WERI-Rb-1 (cell line): Measurements from ENCODE around the gene RASSF3.

ENCODE experiments used
- DNase-seq: peaks from one replicate; pipeline ENCODE4 v3.0.0-alpha.2; 2020
- H3K27ac ChIP-seq: fragments of 250-450 bp; sonication (Bioruptor Pico); 2 replicates; pipeline ENCODE4 v1.5.1; 2020; ENCODE audit warnings: mild to moderate bottlenecking, moderate library complexity
- H3K27me3 ChIP-seq: fragments of 250-450 bp; sonication (Bioruptor Pico); 2 replicates; pipeline ENCODE4 v1.5.1; 2021; ENCODE audit warnings: mild to moderate bottlenecking, low read depth, moderate library complexity; ENCODE audit not compliant: insufficient read depth, severe bottlenecking
- H3K36me3 ChIP-seq: fragments of 250-450 bp; sonication (Bioruptor Pico); 2 replicates; pipeline ENCODE4 v1.5.1; 2020; ENCODE audit warnings: mild to moderate bottlenecking, moderate library complexity
- H3K4me3 ChIP-seq: 2 replicates; pipeline ENCODE4 v1.5.1; 2011; ENCODE audit warnings: low read depth, mild to moderate bottlenecking, control low read depth, low read length
- H3K9me3 ChIP-seq: fragments of 250-450 bp; sonication (Bioruptor Pico); 2 replicates; pipeline ENCODE4 v1.5.1; 2021; ENCODE audit warnings: mild to moderate bottlenecking, moderate library complexity; ENCODE audit not compliant: severe bottlenecking
- TF ChIP-seq, protein P1 (sequence below): IDR thresholded peaks from 2 replicates; pipeline ENCODE4 v1.5.1; 2011; ENCODE audit warnings: low read depth, mild to moderate bottlenecking, control low read depth, inconsistent platforms, low read length

RASSF3 gene

DNA sequence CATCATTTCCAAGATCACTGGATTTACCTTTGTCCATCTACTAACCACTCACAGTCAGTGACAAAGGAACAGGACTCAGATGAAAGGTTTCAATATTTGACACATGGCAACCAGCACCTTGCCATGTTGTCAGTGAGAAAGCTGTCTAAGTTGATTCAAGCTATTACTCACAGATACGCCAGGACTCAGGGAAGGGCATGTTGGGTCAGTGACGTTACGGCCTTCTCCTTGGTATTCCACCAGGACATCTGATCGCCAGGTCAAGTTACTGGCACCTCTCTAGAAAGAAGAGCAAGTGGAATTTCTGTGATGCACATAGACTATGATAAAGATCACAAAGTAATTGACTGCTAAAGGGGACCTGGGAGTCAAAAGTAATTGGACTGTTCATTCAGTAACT lies 112.5 kb downstream of the RASSF3 start:
- peaks cover 35% of the 10 kb centered on the region for H3K36me3 ChIP-seq
- H3K27ac ChIP-seq = no peak overlapping the region
- no peak overlapping the region for H3K4me3 ChIP-seq
- TF ChIP-seq, protein P1, sequence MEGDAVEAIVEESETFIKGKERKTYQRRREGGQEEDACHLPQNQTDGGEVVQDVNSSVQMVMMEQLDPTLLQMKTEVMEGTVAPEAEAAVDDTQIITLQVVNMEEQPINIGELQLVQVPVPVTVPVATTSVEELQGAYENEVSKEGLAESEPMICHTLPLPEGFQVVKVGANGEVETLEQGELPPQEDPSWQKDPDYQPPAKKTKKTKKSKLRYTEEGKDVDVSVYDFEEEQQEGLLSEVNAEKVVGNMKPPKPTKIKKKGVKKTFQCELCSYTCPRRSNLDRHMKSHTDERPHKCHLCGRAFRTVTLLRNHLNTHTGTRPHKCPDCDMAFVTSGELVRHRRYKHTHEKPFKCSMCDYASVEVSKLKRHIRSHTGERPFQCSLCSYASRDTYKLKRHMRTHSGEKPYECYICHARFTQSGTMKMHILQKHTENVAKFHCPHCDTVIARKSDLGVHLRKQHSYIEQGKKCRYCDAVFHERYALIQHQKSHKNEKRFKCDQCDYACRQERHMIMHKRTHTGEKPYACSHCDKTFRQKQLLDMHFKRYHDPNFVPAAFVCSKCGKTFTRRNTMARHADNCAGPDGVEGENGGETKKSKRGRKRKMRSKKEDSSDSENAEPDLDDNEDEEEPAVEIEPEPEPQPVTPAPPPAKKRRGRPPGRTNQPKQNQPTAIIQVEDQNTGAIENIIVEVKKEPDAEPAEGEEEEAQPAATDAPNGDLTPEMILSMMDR = no peak
- DNase-seq = no peak
- H3K27me3 ChIP-seq = no peaks in the 10 kb centered on the region
- no peaks in the 10 kb centered on the region for H3K9me3 ChIP-seq

DNA sequence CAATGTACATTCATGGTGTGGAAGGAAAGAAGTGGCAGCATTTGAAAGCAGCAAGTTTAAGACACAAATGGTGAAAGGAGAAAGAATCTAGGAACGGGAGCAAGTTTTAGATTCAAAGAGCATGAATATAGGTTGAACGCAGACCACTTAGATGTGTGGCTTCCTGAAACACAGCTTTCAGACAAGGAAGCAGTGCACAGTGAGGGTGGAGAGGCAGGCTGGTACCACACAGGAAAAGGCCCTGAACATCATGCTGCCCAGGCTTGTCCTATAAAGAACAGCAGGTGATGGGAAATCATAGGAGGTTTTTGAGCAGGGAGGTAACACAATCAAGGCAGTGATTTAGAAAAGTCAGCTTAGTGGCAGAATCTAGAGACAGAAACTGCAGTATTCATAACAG lies 113.3 kb downstream of the RASSF3 start:
- Histone ChIP-seq H3K27ac (no peak overlapping the region), H3K9me3 (no peaks in the 10 kb centered on the region), H3K4me3 (no peak overlapping the region), H3K36me3 (peaks cover 34% of the 10 kb centered on the region), H3K27me3 (no peaks in the 10 kb centered on the region)
- no peak for DNase-seq
- TF ChIP-seq, protein P1 = no peak

DNA sequence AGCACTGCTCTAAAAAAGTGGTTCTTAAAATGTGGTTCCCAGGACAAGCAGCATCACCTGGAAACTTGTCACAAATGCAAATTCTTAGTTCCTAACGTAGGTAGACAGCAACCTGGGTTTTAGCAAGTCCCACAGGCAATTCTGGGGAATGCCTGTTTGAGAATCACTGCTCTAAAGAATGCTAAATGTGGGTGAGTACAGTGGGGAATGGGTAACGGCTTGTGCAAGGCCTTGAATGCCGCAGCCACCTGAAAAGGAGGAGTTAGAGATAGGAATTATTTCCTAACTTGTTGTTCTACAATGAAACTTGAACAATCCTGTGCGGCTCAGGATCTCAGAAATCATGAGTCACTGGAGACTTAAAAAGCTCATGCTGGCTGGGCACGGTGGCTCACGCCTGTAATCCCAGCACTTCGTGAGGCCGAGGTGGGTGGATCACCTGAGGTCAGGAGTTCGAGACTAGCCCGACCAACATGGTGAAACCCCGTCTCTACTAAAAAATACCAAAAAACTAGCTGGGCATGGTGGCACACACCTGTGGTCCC lies 114.0 kb downstream of the RASSF3 start:
- Histone ChIP-seq H3K36me3 (peaks cover 28% of the 10 kb centered on the region), H3K9me3 (no peaks in the 10 kb centered on the region), H3K4me3 (no peak overlapping the region), H3K27ac (no peak overlapping the region; the same call in 1 of the 2 replicates), H3K27me3 (no peaks in the 10 kb centered on the region)
- no peak for DNase-seq
- TF ChIP-seq, protein P1 = no peak

DNA sequence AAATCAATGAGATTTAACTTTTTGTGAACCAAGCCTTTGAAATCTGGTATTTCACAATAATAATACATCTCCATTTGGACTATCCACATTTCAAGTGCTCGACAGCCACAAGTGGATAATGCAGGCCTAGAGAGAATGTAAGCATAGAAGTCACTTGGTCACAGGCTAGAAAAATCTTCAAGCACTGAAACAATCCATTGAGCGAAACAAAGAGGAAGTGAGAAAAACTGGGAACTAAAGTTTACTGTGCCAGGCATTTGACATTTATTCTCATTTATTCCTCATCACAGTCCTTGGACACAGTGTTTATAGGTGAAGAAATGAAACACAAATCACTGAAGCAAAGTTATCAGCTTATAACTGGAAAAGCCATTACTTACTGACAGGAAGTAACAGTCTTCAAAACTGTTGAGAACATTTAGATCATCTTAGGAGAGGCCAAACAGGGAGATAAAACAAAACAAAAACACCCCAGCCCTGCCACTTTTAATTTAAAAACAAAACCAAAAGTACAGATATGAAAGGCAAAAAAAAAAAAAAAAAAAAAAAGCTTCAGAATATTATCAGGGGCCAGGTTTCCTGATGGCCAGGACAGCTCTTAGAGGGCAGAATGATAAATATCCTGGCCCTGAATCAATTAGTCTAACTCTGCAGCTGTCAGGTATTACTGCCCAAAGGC lies 119.8 kb downstream of the RASSF3 start:
- Histone ChIP-seq H3K36me3 (peaks cover 10% of the 10 kb centered on the region), H3K4me3 (no peak overlapping the region), H3K27me3 (no peaks in the 10 kb centered on the region), H3K9me3 (no peaks in the 10 kb centered on the region), H3K27ac (peak overlapping the region; percentile 71)
- peak; percentile 48 for DNase-seq
- TF ChIP-seq, protein P1 = no peak

DNA sequence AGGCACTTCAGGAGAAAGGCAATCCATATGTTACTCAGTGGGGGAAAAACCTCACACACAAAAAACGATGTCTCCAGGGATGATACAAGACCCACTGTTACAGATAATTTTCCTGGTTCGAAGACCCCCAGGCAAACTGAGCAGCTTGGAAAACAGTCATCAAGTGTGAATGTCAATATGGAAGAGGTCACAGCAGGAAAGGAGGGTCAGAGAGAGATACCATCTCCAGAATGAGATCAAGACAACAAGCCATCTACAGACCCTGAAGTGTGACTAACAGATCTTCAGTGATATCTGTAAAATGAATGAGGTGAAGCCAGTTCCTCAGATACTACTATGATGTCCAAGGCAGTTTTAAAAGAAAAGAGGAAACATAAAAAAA lies 120.3 kb downstream of the RASSF3 start:
- Histone ChIP-seq H3K27me3 (no peaks in the 10 kb centered on the region), H3K4me3 (no peak overlapping the region), H3K36me3 (peaks cover 16% of the 10 kb centered on the region), H3K9me3 (no peaks in the 10 kb centered on the region), H3K27ac (peak overlapping the region; percentile 71)
- DNase-seq = no peak
- TF ChIP-seq, protein P1 = no peak

DNA sequence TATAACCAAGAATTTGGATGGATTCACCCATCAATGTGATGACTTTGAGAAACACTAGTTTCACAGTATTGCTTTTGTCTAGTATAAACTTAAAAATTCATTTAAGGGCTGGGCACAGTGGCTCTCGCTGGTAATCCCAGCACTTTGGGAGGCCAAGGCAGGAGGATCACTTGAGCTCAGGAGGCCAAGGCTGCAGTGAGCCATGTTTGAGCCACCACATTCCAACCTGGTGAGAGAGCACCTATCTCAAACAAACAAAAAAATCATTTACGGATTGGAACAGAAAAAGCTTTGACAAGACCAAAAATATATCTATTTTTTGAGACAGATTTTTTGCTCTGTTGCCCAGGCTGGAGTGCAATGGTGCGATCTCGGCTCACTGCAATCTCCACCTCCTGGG lies 121.4 kb downstream of the RASSF3 start:
- no peak overlapping the region for H3K27ac ChIP-seq
- no peak overlapping the region for H3K4me3 ChIP-seq
- H3K36me3 ChIP-seq = peaks cover 23% of the 10 kb centered on the region
- H3K9me3 ChIP-seq = no peaks in the 10 kb centered on the region
- no peak for DNase-seq
- TF ChIP-seq, protein P1 = no peak
- H3K27me3 ChIP-seq = no peaks in the 10 kb centered on the region
